ENCODE data around the gene UGT1A7. TPM values are rescaled to one million over a fixed set of nuclear protein-coding genes. Genes with fewer than 3 reads are reported as not detected.
"Not testable (repeated sequence)": the region's sequence is repeated elsewhere in the genome, so short reads cannot be mapped to it uniquely, and the experiment has no call there.

UGT1A7 gene
- total RNA-seq, 1 donor from 2014 or later: not detected

DNA sequence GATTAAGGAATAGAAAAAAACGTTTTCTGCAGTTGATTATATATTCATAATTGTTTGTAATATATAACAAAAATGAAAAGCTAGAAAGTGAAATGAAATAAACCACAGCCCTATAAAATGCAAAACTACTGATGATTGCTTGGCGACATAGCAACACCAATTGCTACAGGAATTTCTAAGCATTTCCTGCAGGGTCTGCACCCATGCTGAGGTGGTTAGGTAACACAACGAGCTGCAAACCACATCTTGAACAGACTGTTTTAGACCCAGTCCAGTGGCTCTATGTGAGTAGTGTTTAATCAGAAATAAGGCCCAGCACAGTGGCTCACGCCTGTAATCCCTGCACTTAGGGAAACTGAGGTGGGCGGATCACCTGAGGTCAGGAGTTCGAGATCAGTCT lies 27.2 kb upstream of the UGT1A7 start:
- DNase-seq (ENCODE audit: low read depth): no peak
- TF ChIP-seq, protein P1, sequence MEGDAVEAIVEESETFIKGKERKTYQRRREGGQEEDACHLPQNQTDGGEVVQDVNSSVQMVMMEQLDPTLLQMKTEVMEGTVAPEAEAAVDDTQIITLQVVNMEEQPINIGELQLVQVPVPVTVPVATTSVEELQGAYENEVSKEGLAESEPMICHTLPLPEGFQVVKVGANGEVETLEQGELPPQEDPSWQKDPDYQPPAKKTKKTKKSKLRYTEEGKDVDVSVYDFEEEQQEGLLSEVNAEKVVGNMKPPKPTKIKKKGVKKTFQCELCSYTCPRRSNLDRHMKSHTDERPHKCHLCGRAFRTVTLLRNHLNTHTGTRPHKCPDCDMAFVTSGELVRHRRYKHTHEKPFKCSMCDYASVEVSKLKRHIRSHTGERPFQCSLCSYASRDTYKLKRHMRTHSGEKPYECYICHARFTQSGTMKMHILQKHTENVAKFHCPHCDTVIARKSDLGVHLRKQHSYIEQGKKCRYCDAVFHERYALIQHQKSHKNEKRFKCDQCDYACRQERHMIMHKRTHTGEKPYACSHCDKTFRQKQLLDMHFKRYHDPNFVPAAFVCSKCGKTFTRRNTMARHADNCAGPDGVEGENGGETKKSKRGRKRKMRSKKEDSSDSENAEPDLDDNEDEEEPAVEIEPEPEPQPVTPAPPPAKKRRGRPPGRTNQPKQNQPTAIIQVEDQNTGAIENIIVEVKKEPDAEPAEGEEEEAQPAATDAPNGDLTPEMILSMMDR (conservative IDR thresholded peaks at IDR 0.05; ENCODE audit: low read depth, low read length): no peak
- H3K4me3 ChIP-seq (ENCODE audit: low read depth, low read length): no peak overlapping the region

DNA sequence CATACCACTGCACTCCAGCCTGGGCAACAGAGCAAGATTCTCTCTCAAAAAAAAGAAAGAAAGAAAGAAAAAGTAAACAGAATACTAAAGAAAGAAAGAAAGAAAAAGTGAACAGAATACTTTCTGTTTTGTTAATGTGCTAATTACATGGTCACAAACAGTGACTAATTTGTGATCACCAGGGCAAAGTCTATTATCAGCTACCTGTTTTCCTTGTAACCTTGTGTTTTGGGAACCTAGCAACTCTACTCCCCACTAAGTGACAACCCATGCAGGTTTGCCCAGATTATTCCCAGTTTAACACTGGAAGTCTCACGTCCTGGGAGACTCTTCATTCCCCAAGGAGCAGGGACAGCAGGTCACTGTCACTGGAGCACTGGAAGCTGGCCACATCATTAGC lies 26.7 kb upstream of the UGT1A7 start:
- TF ChIP-seq, protein P1 (conservative IDR thresholded peaks at IDR 0.05; ENCODE audit: low read depth, low read length): no peak
- DNase-seq (ENCODE audit: low read depth): no peak
- H3K4me3 ChIP-seq (ENCODE audit: low read depth, low read length): no peak overlapping the region

DNA sequence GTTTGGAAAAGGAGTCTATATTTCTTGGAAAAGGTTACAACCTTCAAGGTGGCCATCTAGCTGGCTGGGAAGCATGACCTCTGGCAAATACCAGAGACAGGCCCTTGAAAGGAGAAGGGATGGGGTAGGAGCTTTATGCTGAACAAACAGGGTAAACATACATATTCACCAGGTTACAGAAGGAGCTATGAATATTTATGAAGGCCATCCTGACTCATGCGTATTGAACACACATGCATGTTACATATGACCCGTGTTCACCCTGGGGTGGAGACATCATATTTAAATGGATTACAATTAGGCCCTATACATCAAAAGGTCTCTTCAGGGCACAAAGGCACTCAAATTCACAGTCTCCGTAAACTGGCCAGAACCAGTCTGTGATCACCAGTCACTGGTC lies 25.8 kb upstream of the UGT1A7 start:
- DNase-seq (ENCODE audit: low read depth); H3K4me3 ChIP-seq (ENCODE audit: low read depth, low read length): not testable (repeated sequence)

DNA sequence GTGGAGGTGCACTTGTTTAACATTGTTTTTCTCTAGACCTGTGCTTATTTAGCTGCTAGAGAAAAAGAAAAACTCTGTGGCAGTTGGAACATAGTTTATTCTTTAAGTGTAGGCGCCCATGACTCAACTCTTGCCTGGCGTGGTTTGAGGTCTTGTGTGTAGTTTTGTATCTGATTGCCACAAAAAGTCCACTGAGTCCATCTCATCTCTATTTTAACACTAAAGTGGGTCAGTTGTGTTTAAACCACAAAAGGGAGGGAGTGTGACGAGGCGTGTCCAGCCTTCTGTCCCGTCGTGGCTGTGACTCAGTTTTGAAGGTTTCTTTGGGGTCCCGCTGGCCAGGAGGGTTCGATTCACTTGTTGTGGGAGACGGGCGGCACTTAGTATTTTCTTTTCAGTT lies 25.3 kb upstream of the UGT1A7 start:
- DNase-seq (ENCODE audit: low read depth): no peak
- no peak overlapping the region for H3K4me3 ChIP-seq (ENCODE audit: low read depth, low read length)
- TF ChIP-seq, protein P1 (conservative IDR thresholded peaks at IDR 0.05; ENCODE audit: low read depth, low read length): no peak

DNA sequence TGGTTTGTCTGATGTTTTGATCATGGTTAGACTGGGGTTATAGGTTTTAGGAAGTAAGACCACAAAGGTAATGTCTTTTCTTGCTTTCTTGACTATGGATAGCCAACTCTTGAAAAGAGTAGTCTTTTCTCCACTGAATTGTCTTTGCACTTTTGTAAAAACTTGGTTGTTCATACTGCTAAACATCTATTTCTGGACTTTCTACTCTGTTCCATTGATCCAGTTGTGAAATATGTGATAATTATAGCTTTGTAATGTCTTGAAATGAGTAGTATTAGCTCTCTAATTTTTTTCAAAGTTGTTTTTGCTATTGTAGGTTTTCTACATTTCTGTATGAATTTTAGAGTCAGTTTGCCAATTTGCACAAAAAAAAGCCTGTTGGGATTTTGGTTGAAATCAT lies 23.1 kb upstream of the UGT1A7 start:
- TF ChIP-seq, protein P1 (conservative IDR thresholded peaks at IDR 0.05; ENCODE audit: low read depth, low read length): no peak
- no peak overlapping the region for H3K4me3 ChIP-seq (ENCODE audit: low read depth, low read length)
- no peak for DNase-seq (ENCODE audit: low read depth)

DNA sequence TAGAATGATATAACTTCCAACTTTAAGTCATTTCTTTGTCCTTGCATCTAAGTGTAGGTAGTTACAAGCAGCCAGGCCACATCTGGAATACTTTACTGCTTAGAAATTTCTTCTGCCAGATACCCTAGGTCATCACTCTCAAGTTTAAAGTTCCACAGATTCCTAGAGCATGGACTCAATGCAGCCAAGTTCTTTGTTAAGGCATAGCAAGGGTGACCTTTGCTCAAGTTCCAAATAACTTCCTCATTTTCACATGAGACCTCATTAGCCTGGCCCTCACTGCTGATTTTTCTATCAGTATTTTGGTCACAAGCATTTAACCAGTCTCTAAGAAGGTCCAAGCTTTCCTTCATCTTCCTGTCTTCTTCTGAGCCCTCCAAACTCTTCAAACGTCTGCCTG lies 17.8 kb upstream of the UGT1A7 start:
- H3K4me3 ChIP-seq (ENCODE audit: low read depth, low read length): no peak overlapping the region
- DNase-seq (ENCODE audit: low read depth): no peak
- TF ChIP-seq, protein P1 (conservative IDR thresholded peaks at IDR 0.05; ENCODE audit: low read depth, low read length): no peak

DNA sequence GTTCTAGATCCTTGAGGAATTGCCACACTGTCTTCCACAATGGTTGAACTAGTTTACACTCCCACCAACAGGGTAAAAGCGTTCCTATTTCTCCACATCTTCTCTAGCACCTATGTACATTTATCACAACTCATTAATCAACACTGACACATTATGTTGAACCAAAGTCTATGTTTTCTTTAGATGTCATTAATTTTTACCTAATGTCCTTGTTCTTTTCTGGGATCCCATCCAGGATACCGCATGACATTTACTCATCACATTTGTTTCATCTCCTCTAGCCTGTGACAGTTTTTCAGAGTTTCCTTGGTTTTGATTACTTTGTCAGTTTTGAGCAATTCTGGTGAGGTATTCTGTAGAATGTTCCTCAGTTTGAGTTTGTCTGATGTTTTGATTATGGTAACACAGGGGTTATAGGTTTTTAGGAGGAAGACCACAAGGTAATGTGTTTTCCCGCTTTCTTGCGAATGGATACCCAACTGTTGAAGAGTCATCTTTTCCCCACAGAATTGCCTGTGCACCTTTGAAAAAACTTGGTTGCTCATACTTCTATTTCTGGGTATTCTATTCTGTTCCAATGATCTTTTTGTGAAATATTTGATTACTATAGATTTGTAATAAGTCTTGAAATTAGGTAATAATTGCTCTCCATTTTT lies 13.0 kb upstream of the UGT1A7 start:
- peak; percentile 83 for DNase-seq (ENCODE audit: low read depth)
- H3K4me3 ChIP-seq (ENCODE audit: low read depth, low read length): peak overlapping the region; percentile 10
- TF ChIP-seq, protein P1 (conservative IDR thresholded peaks at IDR 0.05; ENCODE audit: low read depth, low read length): no peak
